Body of pancreas (tissue), 4 donors: ENCODE results near the gene TCP11. TPM values are rescaled to one million over a fixed set of nuclear protein-coding genes. Genes with fewer than 3 reads are reported as not detected.
A peak's percentile ranks its signal among the peaks of the same experiment; 100 is the strongest.

ENCODE experiments used
- ATAC-seq: fragments of 150-250 bp; one replicate; pipeline ENCODE4 v1.9.1; 2016
- DNase-seq, 4 donors: peaks; one replicate each; pipeline ENCODE4 v3.0.0-alpha.2; 2019
- H3K27ac ChIP-seq, 4 donors: fragments of 200-600 bp; sonication (generic); 1 replicate in 3 of 4; 2 replicates in 1 of 4; pipeline versions ENCODE4 v1.5.1 to v1.6.1; 2016 to 2019; ENCODE audit warnings: mild to moderate bottlenecking in 1 of 4, mixed read lengths in 1 of 4, moderate library complexity in 1 of 4
- H3K27me3 ChIP-seq, 2 donors: fragments of 200-600 bp; sonication (generic); one replicate each; pipeline ENCODE4 v1.6.0; 2016; ENCODE audit warnings: mild to moderate bottlenecking in 1 of 2
- H3K36me3 ChIP-seq, 2 donors: fragments of 200-600 bp; sonication (generic); replicated peaks in 1 of 2; 2 replicates each; pipeline ENCODE4 v1.5.1; 2016; ENCODE audit warnings: low read depth in 2 of 2; ENCODE audit not compliant: insufficient read depth in 1 of 2
- H3K4me1 ChIP-seq: fragments of 200-600 bp; sonication (generic); one replicate; pipeline ENCODE4 v1.6.0; 2016
- H3K4me3 ChIP-seq, 2 donors: fragments of 200-600 bp; sonication (generic); 1 replicate in 1 of 2; 2 replicates in 1 of 2; pipeline ENCODE4 v1.5.1; 2016 to 2019
- H3K9me3 ChIP-seq, 3 donors: fragments of 200-600 bp; sonication (generic); 1 replicate in 2 of 3; 2 replicates in 1 of 3; pipeline ENCODE4 v1.5.1; 2016
- POLR2A ChIP-seq, 3 donors: fragments of 450-650 bp; IDR thresholded peaks; one replicate each; pipeline ENCODE4 v1.6.1; 2016; ENCODE audit warnings: antibody characterized with exemption in 3 of 3, mild to moderate bottlenecking in 2 of 3
- WGBS, 2 donors: methylation state at CpG; one replicate each; pipeline ENCODE4 v1.1.5; 2017; 5-methylcytosine and 5-hydroxymethylcytosine counted together
- intact Hi-C: fragments of 100-400 bp; cut with DNase I; formaldehyde crosslinking; loops from one replicate; pipeline ENCODE4 v1.15.1; 2023
- total RNA-seq, 2 donors: library from RNA; depleted of rRNA; stranded (reverse); fragments of >200 nt; gene quantifications; one replicate each; pipeline ENCODE4 v1.1.0, GENCODE V29; 2016
- TF ChIP-seq, protein P1 (sequence below), 7 experiments: fragments of 450-650 bp in 4 of 7; fragments of 200-600 bp in 3 of 7; sonication (generic) in 3 of 7; IDR thresholded peaks; one replicate each; pipeline ENCODE4 v1.5.1; 2016 to 2019; ENCODE audit warnings: antibody characterized with exemption in 7 of 7

The TCP11 gene
- total RNA-seq, 2 donors from 2014 or later, result not detected

DNA sequence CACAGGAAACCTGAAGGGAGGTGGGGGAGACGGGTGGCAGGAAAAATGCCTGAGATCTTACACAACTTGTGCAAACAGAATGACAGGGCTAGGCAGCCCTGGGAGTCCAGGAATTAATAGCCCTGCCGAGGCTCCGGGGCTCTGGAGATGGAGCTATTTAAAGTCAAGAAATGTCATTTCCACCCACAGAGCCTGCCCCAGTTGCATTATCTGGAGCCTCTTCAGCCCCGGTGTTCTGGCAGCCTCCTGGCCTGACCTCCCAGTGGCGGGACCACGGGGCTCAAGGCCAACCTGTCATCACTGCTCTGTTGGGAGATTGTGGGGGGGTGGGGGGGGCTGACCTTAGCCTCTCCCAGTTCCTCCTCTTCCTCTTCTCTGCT lies 44.2 kb upstream of the TCP11 start:
- H3K27ac ChIP-seq, result no peak overlapping the region
- H3K4me1 ChIP-seq, result peaks cover 6% of the 10 kb centered on the region
- no peak for TF ChIP-seq POLR2A (IDR thresholded peaks at IDR 0.05)
- TF ChIP-seq, protein P1, sequence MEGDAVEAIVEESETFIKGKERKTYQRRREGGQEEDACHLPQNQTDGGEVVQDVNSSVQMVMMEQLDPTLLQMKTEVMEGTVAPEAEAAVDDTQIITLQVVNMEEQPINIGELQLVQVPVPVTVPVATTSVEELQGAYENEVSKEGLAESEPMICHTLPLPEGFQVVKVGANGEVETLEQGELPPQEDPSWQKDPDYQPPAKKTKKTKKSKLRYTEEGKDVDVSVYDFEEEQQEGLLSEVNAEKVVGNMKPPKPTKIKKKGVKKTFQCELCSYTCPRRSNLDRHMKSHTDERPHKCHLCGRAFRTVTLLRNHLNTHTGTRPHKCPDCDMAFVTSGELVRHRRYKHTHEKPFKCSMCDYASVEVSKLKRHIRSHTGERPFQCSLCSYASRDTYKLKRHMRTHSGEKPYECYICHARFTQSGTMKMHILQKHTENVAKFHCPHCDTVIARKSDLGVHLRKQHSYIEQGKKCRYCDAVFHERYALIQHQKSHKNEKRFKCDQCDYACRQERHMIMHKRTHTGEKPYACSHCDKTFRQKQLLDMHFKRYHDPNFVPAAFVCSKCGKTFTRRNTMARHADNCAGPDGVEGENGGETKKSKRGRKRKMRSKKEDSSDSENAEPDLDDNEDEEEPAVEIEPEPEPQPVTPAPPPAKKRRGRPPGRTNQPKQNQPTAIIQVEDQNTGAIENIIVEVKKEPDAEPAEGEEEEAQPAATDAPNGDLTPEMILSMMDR (IDR thresholded peaks at IDR 0.05), result no peak
- H3K9me3 ChIP-seq, result no peaks in the 10 kb centered on the region
- ATAC-seq (peak; percentile 55), DNase-seq (peak in 3 of 4 donors; percentile 26 to 42 (median 33))
- intact Hi-C loops, result no loop called here
- no peaks in the 10 kb centered on the region for H3K36me3 ChIP-seq
- WGBS, 2 donors, result 5 to 20% methylated on average over 6 of the region's 6 CpGs
- no peak overlapping the region for H3K4me3 ChIP-seq
- H3K27me3 ChIP-seq, result no peaks in the 10 kb centered on the region

DNA sequence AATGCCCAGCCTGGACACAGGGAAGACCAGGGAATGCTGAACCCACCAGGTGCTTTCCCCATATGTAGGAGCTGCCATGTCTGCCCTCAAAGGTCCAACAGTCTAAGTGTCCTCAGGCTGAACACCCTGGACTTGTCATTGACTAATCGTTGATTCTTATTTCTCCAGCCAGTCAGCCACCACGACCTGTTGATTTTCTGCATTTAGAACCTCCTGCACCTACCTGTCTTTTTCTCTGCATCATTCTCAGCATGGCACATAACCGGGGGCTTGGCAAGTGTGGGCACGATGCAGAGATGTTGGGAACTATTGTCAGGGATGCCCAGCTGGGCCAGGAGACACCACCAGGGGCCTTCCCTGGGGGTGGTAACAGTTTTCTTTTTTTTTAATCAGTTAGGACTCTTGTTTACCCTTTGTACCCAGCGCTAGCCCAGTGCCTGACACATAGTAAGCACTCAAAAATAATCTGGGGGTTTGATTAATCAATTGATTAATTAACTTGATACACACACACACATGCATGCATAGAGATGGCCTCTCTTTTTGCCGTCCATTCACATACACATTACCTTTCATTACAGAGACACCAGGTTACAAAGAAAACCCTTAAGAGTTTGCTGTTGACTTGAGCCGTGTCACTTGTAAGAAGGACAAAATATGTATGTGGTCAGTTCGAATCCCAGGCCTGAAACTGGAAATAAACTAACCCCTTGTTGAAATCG lies 43.6 kb upstream of the TCP11 start:
- TF ChIP-seq, protein P1 (IDR thresholded peaks at IDR 0.05), result no peak
- TF ChIP-seq POLR2A (IDR thresholded peaks at IDR 0.05), result no peak
- intact Hi-C loops, result no loop called here
- WGBS, 2 donors, result 54 to 58% methylated on average over 9 of the region's 9 CpGs
- no peak for DNase-seq
- Histone ChIP-seq H3K4me1 (peaks cover 6% of the 10 kb centered on the region), H3K9me3 (no peaks in the 10 kb centered on the region), H3K4me3 (no peak overlapping the region), H3K36me3 (no peaks in the 10 kb centered on the region), H3K27ac (no peak overlapping the region), H3K27me3 (no peaks in the 10 kb centered on the region)
- ATAC-seq, result no peak

DNA sequence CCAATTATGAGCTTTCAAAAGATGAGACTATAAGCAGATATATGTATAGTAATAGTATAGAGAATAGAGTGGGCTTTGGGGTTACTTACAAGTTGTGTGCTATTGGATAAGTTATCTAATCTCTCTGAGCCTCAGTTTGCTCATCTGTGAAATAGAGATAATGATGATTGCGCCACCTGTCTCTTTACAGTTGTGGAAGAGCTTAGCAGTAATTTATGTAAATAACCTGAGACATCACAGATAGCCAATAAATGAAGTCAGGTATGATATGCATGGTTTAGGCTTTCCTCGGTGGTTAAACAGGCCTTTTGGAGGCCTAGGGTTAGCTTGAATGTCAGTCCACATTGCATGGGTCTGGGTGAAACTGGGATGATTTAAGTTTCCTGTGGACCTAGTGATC lies 42.8 kb upstream of the TCP11 start:
- peaks cover 6% of the 10 kb centered on the region for H3K4me1 ChIP-seq
- DNase-seq (no peak), ATAC-seq (no peak)
- no peaks in the 10 kb centered on the region for H3K36me3 ChIP-seq
- H3K9me3 ChIP-seq, result no peaks in the 10 kb centered on the region
- TF ChIP-seq, protein P1 (IDR thresholded peaks at IDR 0.05), result no peak
- no peak for TF ChIP-seq POLR2A (IDR thresholded peaks at IDR 0.05)
- intact Hi-C loops, result no loop called here
- WGBS, 2 donors, result 90 to 97% methylated on average over 2 of the region's 2 CpGs
- no peaks in the 10 kb centered on the region for H3K27me3 ChIP-seq
- no peak overlapping the region for H3K27ac ChIP-seq
- no peak overlapping the region for H3K4me3 ChIP-seq

DNA sequence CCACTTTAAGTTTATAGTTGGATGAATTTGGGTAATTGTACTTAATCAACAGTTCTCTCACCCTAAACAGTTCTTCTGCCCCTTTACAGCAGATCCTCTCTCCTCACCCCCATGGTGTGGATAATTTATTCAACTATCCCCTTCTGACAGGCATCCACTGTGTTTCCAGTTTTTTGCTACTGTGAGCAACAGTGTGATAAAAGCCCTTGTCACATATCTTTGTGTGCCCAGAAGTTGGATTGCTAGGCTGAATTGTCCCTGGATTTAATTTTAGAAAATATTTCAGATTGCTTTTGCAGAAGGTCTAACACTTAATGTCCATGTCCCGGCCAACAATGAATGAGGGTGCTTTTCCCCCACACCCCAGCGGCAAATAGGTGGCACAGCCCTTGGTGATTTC lies 42.1 kb upstream of the TCP11 start:
- Histone ChIP-seq H3K27me3 (no peaks in the 10 kb centered on the region), H3K4me3 (no peak overlapping the region), H3K9me3 (no peaks in the 10 kb centered on the region), H3K36me3 (no peaks in the 10 kb centered on the region), H3K27ac (no peak overlapping the region), H3K4me1 (peaks cover 6% of the 10 kb centered on the region)
- TF ChIP-seq POLR2A (IDR thresholded peaks at IDR 0.05), result no peak
- 90 to 92% methylated on average over 2 of the region's 2 CpGs for WGBS, 2 donors
- DNase-seq (no peak), ATAC-seq (no peak)
- intact Hi-C loops, result no loop called here

DNA sequence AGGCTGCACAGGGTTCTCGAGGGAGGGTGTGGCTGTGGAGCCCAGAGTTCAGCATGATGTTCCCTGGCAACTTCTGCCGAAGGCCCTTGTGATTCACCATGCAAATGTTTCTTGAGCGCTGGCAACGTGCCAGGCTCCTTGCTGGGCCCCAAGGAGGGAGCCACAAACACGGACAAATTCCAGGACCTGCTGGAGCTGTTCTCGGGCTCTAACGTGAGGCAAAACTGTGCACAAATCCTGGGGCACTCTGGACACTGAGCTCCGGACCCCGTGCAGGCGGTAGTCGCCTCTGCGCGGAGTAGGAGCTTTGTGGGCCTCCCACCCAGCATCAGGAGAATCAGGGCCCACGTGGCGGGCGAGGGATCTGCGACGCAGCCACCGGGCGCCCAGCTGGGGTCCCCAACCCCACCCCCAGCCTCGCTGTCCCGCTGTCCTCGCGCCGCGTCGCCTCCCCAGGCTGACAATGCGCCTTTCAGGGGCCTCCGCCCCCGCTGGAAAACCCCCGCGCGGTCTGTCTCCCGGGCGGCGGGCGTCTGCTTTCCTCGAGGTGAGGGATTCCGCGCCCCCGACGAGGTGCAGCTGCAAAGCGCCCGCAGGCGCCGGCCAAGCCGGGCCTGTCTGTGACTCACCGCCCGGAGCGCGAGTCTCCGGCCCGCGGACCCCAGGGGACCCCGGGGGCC lies 40.9 kb upstream of the TCP11 start:
- H3K4me3 ChIP-seq, result no peak overlapping the region
- WGBS, 2 donors, result 24 to 43% methylated on average over 9 to 38 of the region's 55 CpGs
- TF ChIP-seq, protein P1 (IDR thresholded peaks at IDR 0.05), result no peak
- TF ChIP-seq POLR2A (IDR thresholded peaks at IDR 0.05), result no peak
- peaks cover 6% of the 10 kb centered on the region for H3K4me1 ChIP-seq
- H3K27me3 ChIP-seq, result no peaks in the 10 kb centered on the region
- peak; percentile 33 for ATAC-seq
- intact Hi-C loops, result no loop called here
- H3K9me3 ChIP-seq, result no peaks in the 10 kb centered on the region
- H3K36me3 ChIP-seq, result no peaks in the 10 kb centered on the region
- DNase-seq, result peak; percentile 18 to 41 (median 26)
- H3K27ac ChIP-seq, result no peak overlapping the region
